ENCODE results near the gene NOX5.

DNA sequence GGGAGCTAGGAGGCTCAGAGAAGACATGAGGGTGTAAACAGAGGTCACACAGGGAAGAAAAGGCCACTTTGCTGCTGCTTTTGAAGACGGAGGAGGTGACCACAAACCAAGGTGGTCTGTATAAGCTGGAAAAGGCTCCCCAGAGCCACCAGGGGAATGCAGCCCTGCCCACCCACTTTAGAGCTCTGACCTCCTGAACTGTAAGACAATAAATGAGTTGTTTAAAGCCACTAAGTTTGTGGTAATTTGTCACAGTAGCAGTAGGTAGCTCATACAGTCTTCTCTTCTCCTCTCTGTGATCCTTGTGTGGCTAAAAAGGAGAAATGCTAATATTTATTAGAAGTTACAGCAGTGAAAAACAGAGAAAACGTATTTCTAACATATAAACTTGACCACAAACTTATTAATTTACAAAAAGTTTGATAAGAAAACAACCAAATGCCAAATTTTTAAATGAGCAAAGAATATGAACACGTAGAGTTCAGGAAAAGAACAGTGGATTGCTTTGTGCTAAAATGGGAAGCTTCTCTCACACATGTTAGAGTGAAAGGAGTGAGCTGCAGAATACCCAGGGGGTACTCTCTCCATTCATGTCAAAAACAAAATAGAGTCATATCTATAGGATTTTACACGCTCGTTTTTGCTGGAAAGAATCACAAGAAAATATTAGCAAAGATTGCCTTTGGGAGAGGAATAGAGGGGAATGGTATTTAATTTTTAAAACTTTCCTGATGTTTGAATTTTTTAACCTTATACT is 71.0 kb downstream of the NOX5 start:
- no peak for TF ChIP-seq EZH2 (IDR thresholded peaks at IDR 0.05; ENCODE audit: borderline replicate concordance, low read depth, low read length, poor library complexity, severe bottlenecking)
- TF ChIP-seq, protein P1, sequence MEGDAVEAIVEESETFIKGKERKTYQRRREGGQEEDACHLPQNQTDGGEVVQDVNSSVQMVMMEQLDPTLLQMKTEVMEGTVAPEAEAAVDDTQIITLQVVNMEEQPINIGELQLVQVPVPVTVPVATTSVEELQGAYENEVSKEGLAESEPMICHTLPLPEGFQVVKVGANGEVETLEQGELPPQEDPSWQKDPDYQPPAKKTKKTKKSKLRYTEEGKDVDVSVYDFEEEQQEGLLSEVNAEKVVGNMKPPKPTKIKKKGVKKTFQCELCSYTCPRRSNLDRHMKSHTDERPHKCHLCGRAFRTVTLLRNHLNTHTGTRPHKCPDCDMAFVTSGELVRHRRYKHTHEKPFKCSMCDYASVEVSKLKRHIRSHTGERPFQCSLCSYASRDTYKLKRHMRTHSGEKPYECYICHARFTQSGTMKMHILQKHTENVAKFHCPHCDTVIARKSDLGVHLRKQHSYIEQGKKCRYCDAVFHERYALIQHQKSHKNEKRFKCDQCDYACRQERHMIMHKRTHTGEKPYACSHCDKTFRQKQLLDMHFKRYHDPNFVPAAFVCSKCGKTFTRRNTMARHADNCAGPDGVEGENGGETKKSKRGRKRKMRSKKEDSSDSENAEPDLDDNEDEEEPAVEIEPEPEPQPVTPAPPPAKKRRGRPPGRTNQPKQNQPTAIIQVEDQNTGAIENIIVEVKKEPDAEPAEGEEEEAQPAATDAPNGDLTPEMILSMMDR (conservative IDR thresholded peaks at IDR 0.05; ENCODE audit: low read depth, low read length) = no peak
